ENCODE results near the gene KDM6B.

KDM6B gene

DNA sequence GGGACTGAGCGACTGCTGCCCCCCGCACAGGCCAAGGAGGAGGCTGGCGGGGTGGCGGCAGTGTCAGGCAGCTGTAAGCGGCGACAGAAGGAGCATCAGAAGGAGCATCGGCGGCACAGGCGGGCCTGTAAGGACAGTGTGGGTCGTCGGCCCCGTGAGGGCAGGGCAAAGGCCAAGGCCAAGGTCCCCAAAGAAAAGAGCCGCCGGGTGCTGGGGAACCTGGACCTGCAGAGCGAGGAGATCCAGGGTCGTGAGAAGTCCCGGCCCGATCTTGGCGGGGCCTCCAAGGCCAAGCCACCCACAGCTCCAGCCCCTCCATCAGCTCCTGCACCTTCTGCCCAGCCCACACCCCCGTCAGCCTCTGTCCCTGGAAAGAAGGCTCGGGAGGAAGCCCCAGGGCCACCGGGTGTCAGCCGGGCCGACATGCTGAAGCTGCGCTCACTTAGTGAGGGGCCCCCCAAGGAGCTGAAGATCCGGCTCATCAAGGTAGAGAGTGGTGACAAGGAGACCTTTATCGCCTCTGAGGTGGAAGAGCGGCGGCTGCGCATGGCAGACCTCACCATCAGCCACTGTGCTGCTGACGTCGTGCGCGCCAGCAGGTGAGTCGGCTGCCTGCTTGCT lies 15.2 kb downstream of the KDM6B start:
- DNase-seq (ENCODE audit: low read depth): no peak
- no peak overlapping the region for H3K4me3 ChIP-seq (replicated peaks; ENCODE audit: low read depth, low read length)
- TF ChIP-seq, protein P1, sequence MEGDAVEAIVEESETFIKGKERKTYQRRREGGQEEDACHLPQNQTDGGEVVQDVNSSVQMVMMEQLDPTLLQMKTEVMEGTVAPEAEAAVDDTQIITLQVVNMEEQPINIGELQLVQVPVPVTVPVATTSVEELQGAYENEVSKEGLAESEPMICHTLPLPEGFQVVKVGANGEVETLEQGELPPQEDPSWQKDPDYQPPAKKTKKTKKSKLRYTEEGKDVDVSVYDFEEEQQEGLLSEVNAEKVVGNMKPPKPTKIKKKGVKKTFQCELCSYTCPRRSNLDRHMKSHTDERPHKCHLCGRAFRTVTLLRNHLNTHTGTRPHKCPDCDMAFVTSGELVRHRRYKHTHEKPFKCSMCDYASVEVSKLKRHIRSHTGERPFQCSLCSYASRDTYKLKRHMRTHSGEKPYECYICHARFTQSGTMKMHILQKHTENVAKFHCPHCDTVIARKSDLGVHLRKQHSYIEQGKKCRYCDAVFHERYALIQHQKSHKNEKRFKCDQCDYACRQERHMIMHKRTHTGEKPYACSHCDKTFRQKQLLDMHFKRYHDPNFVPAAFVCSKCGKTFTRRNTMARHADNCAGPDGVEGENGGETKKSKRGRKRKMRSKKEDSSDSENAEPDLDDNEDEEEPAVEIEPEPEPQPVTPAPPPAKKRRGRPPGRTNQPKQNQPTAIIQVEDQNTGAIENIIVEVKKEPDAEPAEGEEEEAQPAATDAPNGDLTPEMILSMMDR (IDR thresholded peaks at IDR 0.05; ENCODE audit: low read length, missing control alignments): no peak

DNA sequence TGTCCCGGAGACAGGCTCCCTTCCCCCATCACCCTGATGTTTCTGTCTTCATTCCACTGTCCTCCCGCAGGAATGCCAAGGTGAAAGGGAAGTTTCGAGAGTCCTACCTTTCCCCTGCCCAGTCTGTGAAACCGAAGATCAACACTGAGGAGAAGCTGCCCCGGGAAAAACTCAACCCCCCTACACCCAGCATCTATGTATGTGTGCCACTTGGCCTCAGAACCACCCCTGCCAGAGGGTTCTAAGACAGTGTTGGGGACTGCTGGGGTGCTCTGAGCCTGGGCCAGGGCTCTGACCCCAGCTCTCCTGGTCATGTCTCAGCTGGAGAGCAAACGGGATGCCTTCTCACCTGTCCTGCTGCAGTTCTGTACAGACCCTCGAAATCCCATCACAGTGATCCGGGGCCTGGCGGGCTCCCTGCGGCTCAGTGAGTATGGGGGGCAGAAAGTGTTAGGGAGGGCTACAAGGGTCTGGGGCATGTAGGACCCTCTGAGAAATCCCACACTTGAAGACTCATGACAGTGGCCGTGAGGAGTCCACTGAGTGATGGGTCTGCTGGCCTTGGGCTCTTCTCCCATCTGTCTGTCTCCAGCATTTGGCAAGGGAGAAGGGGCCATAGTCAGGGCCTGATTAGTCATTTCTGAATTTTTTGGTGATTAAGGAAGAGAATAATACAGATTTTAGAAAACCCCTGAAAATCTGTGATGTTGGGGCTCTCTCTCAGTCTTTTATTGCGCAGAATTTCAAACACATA lies 15.9 kb downstream of the KDM6B start:
- no peak overlapping the region for H3K4me3 ChIP-seq (replicated peaks; ENCODE audit: low read depth, low read length)
- no peak for DNase-seq (ENCODE audit: low read depth)
- TF ChIP-seq, protein P1 (IDR thresholded peaks at IDR 0.05; ENCODE audit: low read length, missing control alignments): no peak

DNA sequence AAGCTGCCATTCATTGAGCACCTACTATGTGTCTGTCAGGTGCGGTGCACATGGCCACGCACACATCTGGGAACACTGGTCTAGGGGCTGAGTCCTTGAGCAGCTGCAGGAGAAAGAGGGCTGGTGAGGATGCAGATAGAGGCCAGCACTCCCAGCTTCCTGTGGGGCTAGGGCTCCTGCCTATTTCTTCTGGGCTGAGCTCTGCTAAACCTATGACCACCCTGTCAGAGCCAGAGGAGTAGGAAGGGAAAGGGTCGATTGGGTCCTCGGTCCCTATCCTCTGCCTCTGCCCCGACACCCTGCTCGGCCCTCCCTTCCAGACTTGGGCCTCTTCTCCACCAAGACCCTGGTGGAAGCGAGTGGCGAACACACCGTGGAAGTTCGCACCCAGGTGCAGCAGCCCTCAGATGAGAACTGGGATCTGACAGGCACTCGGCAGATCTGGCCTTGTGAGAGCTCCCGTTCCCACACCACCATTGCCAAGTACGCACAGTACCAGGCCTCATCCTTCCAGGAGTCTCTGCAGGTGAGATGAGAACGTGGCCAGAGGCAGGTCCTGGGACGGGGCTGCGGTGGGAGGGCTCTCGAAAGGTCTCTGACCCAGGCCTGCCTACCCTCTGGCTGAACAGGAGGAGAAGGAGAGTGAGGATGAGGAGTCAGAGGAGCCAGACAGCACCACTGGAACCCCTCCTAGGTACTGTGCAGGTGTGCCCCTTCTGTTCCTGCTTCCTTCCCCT lies 16.9 kb downstream of the KDM6B start:
- TF ChIP-seq, protein P1 (IDR thresholded peaks at IDR 0.05; ENCODE audit: low read length, missing control alignments): no peak
- no peak overlapping the region for H3K4me3 ChIP-seq (replicated peaks; ENCODE audit: low read depth, low read length)
- no peak for DNase-seq (ENCODE audit: low read depth)

DNA sequence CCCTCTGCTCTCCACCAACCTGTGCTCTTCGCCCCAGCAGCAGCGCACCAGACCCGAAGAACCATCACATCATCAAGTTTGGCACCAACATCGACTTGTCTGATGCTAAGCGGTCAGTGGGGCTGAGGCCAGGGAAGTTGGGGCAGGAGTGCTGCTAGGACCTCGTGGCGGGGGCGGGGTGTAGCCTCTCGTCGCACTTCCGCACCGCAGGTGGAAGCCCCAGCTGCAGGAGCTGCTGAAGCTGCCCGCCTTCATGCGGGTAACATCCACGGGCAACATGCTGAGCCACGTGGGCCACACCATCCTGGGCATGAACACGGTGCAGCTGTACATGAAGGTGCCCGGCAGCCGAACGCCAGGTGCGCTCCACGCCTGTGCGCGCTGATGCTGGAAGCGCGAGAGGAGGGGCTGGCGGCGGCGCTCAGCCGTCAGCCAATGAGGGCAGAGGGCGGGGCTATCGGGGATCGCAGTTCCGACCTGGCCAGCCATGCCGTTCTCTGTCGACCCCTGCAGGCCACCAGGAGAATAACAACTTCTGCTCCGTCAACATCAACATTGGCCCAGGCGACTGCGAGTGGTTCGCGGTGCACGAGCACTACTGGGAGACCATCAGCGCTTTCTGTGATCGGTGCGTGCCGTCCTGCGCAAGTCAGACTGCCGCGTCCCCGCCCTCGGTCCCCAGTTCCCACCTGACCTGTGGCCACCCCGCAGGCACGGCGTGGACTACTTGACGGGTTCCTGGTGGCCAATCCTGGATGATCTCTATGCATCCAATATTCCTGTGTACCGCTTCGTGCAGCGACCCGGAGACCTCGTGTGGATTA lies 17.6 kb downstream of the KDM6B start:
- H3K4me3 ChIP-seq (replicated peaks; ENCODE audit: low read depth, low read length): no peak overlapping the region
- TF ChIP-seq, protein P1 (IDR thresholded peaks at IDR 0.05; ENCODE audit: low read length, missing control alignments): peak; percentile 84
- peak; percentile 89 for DNase-seq (ENCODE audit: low read depth)

DNA sequence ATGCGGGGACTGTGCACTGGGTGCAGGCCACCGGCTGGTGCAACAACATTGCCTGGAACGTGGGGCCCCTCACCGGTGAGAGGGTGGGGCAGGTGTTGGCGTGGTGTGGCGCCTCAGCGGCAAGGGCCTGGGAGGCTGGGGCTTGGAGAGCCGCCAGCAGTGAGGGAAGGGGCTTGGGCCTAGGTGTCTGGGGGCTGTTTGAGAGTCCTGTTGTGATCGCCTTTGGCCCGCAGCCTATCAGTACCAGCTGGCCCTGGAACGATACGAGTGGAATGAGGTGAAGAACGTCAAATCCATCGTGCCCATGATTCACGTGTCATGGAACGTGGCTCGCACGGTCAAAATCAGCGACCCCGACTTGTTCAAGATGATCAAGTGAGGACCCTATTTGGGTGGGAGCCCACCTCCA lies 18.2 kb downstream of the KDM6B start:
- TF ChIP-seq, protein P1 (IDR thresholded peaks at IDR 0.05; ENCODE audit: low read length, missing control alignments): no peak
- DNase-seq (ENCODE audit: low read depth): no peak

DNA sequence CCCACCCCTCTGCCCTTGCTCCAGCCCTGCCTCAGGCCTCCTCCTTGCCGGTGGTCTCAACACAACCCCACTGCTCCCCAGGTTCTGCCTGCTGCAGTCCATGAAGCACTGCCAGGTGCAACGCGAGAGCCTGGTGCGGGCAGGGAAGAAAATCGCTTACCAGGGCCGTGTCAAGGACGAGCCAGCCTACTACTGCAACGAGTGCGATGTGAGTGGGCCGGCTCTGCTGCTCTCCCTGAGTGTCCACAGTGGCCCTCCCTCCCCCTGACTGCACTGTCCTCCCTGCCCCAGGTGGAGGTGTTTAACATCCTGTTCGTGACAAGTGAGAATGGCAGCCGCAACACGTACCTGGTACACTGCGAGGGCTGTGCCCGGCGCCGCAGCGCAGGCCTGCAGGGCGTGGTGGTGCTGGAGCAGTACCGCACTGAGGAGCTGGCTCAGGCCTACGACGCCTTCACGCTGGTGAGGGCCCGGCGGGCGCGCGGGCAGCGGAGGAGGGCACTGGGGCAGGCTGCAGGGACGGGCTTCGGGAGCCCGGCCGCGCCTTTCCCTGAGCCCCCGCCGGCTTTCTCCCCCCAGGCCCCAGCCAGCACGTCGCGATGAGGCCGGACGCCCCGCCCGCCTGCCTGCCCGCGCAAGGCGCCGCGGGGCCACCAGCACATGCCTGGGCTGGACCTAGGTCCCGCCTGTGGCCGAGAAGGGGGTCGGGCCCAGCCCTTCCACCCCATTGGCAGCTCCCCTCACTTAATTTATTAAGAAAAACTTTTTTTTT lies 19.1 kb downstream of the KDM6B start:
- no peak overlapping the region for H3K4me3 ChIP-seq (replicated peaks; ENCODE audit: low read depth, low read length)
- DNase-seq (ENCODE audit: low read depth): no peak
- TF ChIP-seq, protein P1 (IDR thresholded peaks at IDR 0.05; ENCODE audit: low read length, missing control alignments): no peak

More for the DNA sequence above, 18.2 kb downstream of the KDM6B start:
- no peak overlapping the region for H3K4me3 ChIP-seq (replicated peaks; ENCODE audit: low read depth, low read length)
